ENCODE results near the gene NFASC.

The NFASC gene

GRCh38 chr1:205069371-205070125, 198.9 kb downstream of the NFASC start:
- no peak for DNase-seq

GRCh38 chr1:205071028-205071409, 200.4 kb downstream of the NFASC start:
- DNase-seq = no peak

GRCh38 chr1:205071801-205072200, 201.1 kb downstream of the NFASC start:
- DNase-seq = no peak

GRCh38 chr1:205072286-205072685, 201.6 kb downstream of the NFASC start:
- DNase-seq = no peak
